ENCODE results near the gene CCDC186. TPM values are rescaled to one million over a fixed set of nuclear protein-coding genes. Genes with fewer than 3 reads are reported as not detected.

CCDC186 gene
- total and polyA plus RNA-seq, 9 donors: 4.4 to 31.2 (median 17.4) TPM

DNA sequence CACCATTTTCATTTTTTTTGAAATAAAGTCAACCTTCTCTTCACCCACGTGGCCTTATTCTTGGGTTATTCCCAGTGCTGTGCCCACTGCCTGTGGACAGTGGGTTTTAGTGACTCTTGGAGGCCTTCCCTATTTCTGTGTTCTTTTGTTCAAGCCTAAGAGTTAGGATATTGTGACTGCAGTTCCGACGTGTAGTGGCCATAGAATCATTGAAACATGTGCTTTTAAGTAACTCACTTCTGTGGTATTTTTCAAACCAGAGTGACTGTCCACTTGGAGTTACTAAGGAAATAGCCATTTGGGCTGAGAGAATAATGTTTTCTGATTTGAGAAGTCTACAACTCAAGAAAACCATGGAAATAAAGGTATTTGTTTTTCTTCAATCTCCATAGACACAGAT lies 28.8 kb upstream of the CCDC186 start:
- Histone ChIP-seq H3K36me3 (no peaks in the 10 kb centered on the region), H3K9me3 (no peaks in the 10 kb centered on the region), H3K4me1 (ENCODE audit: insufficient read depth) (no peaks in the 10 kb centered on the region), H3K4me3 (no peak overlapping the region), H3K27me3 (no peaks in the 10 kb centered on the region), H3K27ac (no peak overlapping the region)
- intact Hi-C loops (cut with DNase I): no loop called here
- DNase-seq: no peak
- TF ChIP-seq POLR2A (IDR thresholded peaks at IDR 0.05) (no peak), EP300 (IDR thresholded peaks at IDR 0.05) (no peak)
- TF ChIP-seq, protein P1, sequence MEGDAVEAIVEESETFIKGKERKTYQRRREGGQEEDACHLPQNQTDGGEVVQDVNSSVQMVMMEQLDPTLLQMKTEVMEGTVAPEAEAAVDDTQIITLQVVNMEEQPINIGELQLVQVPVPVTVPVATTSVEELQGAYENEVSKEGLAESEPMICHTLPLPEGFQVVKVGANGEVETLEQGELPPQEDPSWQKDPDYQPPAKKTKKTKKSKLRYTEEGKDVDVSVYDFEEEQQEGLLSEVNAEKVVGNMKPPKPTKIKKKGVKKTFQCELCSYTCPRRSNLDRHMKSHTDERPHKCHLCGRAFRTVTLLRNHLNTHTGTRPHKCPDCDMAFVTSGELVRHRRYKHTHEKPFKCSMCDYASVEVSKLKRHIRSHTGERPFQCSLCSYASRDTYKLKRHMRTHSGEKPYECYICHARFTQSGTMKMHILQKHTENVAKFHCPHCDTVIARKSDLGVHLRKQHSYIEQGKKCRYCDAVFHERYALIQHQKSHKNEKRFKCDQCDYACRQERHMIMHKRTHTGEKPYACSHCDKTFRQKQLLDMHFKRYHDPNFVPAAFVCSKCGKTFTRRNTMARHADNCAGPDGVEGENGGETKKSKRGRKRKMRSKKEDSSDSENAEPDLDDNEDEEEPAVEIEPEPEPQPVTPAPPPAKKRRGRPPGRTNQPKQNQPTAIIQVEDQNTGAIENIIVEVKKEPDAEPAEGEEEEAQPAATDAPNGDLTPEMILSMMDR (IDR thresholded peaks at IDR 0.05): no peak
- 67 to 84% (median 73%) methylated on average over 3 of the region's 3 CpGs for whole genome bisulfite sequencing, 3 donors

DNA sequence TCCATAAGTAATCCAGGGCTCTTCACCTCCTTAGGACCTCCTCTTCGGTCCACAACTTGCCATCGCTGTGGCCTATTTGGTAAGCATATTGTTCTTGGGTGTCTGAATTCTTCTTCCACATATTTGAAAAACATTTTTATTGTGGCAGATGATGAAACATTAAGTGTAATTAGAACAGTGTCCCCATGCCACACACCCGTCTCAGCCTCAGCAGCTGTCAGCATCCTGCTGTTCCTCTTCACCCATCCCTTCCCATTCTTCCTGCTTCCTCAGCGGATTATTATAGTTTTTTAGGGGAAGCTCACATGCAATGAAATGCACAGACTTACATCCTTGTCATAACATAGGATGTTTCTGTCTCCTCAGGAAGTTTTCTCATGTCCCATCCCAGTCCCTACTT lies 25.2 kb upstream of the CCDC186 start:
- DNase-seq: no peak
- Histone ChIP-seq H3K27ac (no peak overlapping the region), H3K9me3 (no peaks in the 10 kb centered on the region), H3K36me3 (no peaks in the 10 kb centered on the region), H3K4me1 (ENCODE audit: insufficient read depth) (no peaks in the 10 kb centered on the region), H3K27me3 (no peaks in the 10 kb centered on the region), H3K4me3 (no peak overlapping the region)
- intact Hi-C loops (cut with DNase I): no loop called here
- TF ChIP-seq POLR2A (IDR thresholded peaks at IDR 0.05) (no peak), EP300 (IDR thresholded peaks at IDR 0.05) (no peak)
- TF ChIP-seq, protein P1 (IDR thresholded peaks at IDR 0.05): no peak
- WGBS, 3 donors: 92 to 96% (median 94%) methylated on average over 4 of the region's 4 CpGs

DNA sequence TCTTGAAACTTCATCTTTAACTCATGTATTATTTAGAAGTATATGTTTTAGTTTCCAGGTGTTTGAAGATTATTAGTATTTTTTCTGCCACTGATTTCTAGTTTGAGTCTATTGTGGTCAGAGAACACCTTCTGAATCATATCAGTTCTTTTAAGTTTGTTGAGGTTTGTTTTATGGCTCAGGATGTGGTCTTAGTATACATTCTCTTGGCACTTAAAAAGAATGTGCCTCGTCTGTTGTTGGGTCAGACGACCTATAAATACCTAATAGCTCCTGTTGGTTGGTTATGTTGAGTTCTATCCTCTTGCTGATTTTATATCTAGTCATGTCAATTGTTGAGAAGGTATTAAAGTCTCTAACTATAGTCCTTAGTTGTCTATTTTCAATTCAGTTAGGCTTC lies 21.1 kb upstream of the CCDC186 start:
- DNase-seq: no peak
- no peak overlapping the region for H3K27ac ChIP-seq
- no peaks in the 10 kb centered on the region for H3K9me3 ChIP-seq
- 71 to 82% (median 78%) methylated on average over 2 of the region's 2 CpGs for WGBS, 3 donors
- no peak overlapping the region for H3K4me3 ChIP-seq
- no peaks in the 10 kb centered on the region for H3K27me3 ChIP-seq
- TF ChIP-seq POLR2A (IDR thresholded peaks at IDR 0.05) (no peak), EP300 (IDR thresholded peaks at IDR 0.05) (no peak)
- TF ChIP-seq, protein P1 (IDR thresholded peaks at IDR 0.05): no peak
- no peaks in the 10 kb centered on the region for H3K36me3 ChIP-seq
- no peaks in the 10 kb centered on the region for H3K4me1 ChIP-seq (ENCODE audit: insufficient read depth)
- intact Hi-C loops (cut with DNase I): no loop called here

DNA sequence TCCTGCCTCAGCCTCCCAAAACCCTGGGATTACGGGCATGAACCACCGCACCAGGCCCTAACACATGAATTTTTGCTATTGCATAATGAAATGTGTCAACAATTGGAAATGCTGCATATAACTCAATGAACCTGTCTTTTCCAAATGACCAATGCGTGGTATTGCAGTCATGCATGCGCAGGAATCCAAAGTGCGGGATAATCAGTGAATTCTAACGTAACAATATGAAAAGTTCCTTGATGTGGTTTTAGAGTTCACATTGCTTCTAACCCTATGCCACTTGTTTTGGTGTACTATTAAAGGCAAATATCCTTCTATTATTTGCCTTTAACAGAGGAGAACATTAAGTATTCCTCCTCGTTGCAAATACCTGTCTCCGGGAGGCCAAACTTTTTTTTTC lies 15.7 kb upstream of the CCDC186 start:
- Histone ChIP-seq H3K27ac (no peak overlapping the region), H3K27me3 (no peaks in the 10 kb centered on the region), H3K4me3 (no peak overlapping the region), H3K4me1 (ENCODE audit: insufficient read depth) (no peaks in the 10 kb centered on the region), H3K36me3 (no peaks in the 10 kb centered on the region), H3K9me3 (no peaks in the 10 kb centered on the region)
- 78 to 85% (median 81%) methylated on average over 8 of the region's 8 CpGs for WGBS, 3 donors
- intact Hi-C loops (cut with DNase I): no loop called here
- no peak for DNase-seq
- TF ChIP-seq EP300 (IDR thresholded peaks at IDR 0.05) (no peak), POLR2A (IDR thresholded peaks at IDR 0.05) (no peak)
- TF ChIP-seq, protein P1 (IDR thresholded peaks at IDR 0.05): no peak

DNA sequence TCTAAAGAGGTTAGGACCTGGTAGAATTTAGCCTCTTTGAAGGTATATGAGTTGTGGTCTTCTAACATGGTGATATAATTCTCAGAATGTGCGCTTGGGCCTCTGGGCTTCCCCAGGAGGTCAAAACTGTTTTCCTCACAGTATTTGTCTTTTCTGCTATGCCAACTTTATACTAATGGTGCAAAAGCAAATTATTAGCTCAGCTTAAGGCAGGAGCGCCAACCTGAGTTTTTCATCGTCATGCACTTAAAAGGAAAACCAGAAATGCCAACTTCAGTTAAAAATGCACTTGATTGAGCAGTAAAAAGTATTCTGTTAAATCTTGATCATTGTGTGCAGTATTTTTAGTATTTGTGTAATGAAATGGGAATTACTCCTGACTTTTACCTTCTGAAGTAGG lies 14.9 kb upstream of the CCDC186 start:
- Histone ChIP-seq H3K36me3 (no peaks in the 10 kb centered on the region), H3K4me3 (no peak overlapping the region), H3K4me1 (ENCODE audit: insufficient read depth) (no peaks in the 10 kb centered on the region), H3K27ac (no peak overlapping the region), H3K9me3 (no peaks in the 10 kb centered on the region), H3K27me3 (no peaks in the 10 kb centered on the region)
- WGBS, 3 donors: 97 to 99% (median 98%) methylated on average over 3 of the region's 3 CpGs
- DNase-seq: no peak
- intact Hi-C loops (cut with DNase I): no loop called here
- TF ChIP-seq EP300 (IDR thresholded peaks at IDR 0.05) (no peak), POLR2A (IDR thresholded peaks at IDR 0.05) (no peak)
- TF ChIP-seq, protein P1 (IDR thresholded peaks at IDR 0.05): no peak
